ENCODE data around the gene C1QTNF7. TPM values are rescaled to one million over a fixed set of nuclear protein-coding genes. Genes with fewer than 3 reads are reported as not detected.

The C1QTNF7 gene
- total RNA-seq, 1 experiment from 2014 or later: 0.21 TPM

- POLR2A ChIA-PET (ENCODE audit: low non-redundant PET): no interaction called here
- CTCF ChIA-PET: no interaction called here
- Histone ChIP-seq H3K4me1 (ENCODE audit: insufficient read depth, low read length, poor library complexity, severe bottlenecking) (peaks cover 7% of the 10 kb centered on the region), H3K27me3 (replicated peaks; ENCODE audit: insufficient read depth, low read depth, low read length, poor library complexity) (no peaks in the 10 kb centered on the region), H3K36me3 (ENCODE audit: insufficient read depth, low read length, poor library complexity, severe bottlenecking) (no peaks in the 10 kb centered on the region), H3K27ac (ENCODE audit: low read depth, low read length, poor library complexity, severe bottlenecking) (no peak overlapping the region), H3K9me3 (ENCODE audit: low read depth, low read length, poor library complexity, severe bottlenecking) (no peaks in the 10 kb centered on the region), H3K4me3 (ENCODE audit: low read depth, low read length, poor library complexity, severe bottlenecking) (no peak overlapping the region)
- intact Hi-C loops (cut with micrococcal nuclease; ENCODE audit: unreplicated experiment): no loop called here
- no peak for TF ChIP-seq CTCF (conservative IDR thresholded peaks at IDR 0.05; ENCODE audit: low read depth, low read length)
- TF ChIP-seq EZH2 (IDR thresholded peaks at IDR 0.05; ENCODE audit: borderline replicate concordance, low read depth, low read length, poor library complexity, severe bottlenecking): no peak
- DNase-seq (ENCODE audit: low spot score): no peak
- no TSS peak for BruUV-seq (replicated peaks)
Observed at GRCh38 chr4:15418956-15419355, 8.9 kb upstream of the C1QTNF7 start.

GRCh38 chr4:15420642-15421041 lies 7.2 kb upstream of the C1QTNF7 start:
- CTCF ChIA-PET: no interaction called here
- TF ChIP-seq CTCF (conservative IDR thresholded peaks at IDR 0.05; ENCODE audit: low read depth, low read length): no peak
- TF ChIP-seq EZH2 (IDR thresholded peaks at IDR 0.05; ENCODE audit: borderline replicate concordance, low read depth, low read length, poor library complexity, severe bottlenecking): no peak
- Histone ChIP-seq H3K27me3 (replicated peaks; ENCODE audit: insufficient read depth, low read depth, low read length, poor library complexity) (no peaks in the 10 kb centered on the region), H3K4me3 (ENCODE audit: low read depth, low read length, poor library complexity, severe bottlenecking) (no peak overlapping the region), H3K27ac (ENCODE audit: low read depth, low read length, poor library complexity, severe bottlenecking) (no peak overlapping the region), H3K36me3 (ENCODE audit: insufficient read depth, low read length, poor library complexity, severe bottlenecking) (no peaks in the 10 kb centered on the region), H3K9me3 (ENCODE audit: low read depth, low read length, poor library complexity, severe bottlenecking) (no peaks in the 10 kb centered on the region), H3K4me1 (ENCODE audit: insufficient read depth, low read length, poor library complexity, severe bottlenecking) (no peaks in the 10 kb centered on the region)
- POLR2A ChIA-PET (ENCODE audit: low non-redundant PET): no interaction called here
- BruUV-seq (replicated peaks): no TSS peak
- DNase-seq (ENCODE audit: low spot score): no peak
- intact Hi-C loops (cut with micrococcal nuclease; ENCODE audit: unreplicated experiment): no loop called here

GRCh38 chr4:15423285-15423711 lies 4.5 kb upstream of the C1QTNF7 start:
- TF ChIP-seq EZH2 (IDR thresholded peaks at IDR 0.05; ENCODE audit: borderline replicate concordance, low read depth, low read length, poor library complexity, severe bottlenecking) (no peak), CTCF (conservative IDR thresholded peaks at IDR 0.05; ENCODE audit: low read depth, low read length) (no peak)
- POLR2A ChIA-PET (ENCODE audit: low non-redundant PET): no interaction called here

More at GRCh38 chr4:15423285-15423711, 4.5 kb upstream of the C1QTNF7 start:
- Histone ChIP-seq H3K36me3 (ENCODE audit: insufficient read depth, low read length, poor library complexity, severe bottlenecking) (no peaks in the 10 kb centered on the region), H3K27ac (ENCODE audit: low read depth, low read length, poor library complexity, severe bottlenecking) (no peak overlapping the region), H3K4me1 (ENCODE audit: insufficient read depth, low read length, poor library complexity, severe bottlenecking) (no peaks in the 10 kb centered on the region), H3K9me3 (ENCODE audit: low read depth, low read length, poor library complexity, severe bottlenecking) (no peaks in the 10 kb centered on the region), H3K27me3 (replicated peaks; ENCODE audit: insufficient read depth, low read depth, low read length, poor library complexity) (no peaks in the 10 kb centered on the region), H3K4me3 (ENCODE audit: low read depth, low read length, poor library complexity, severe bottlenecking) (no peak overlapping the region)
- CTCF ChIA-PET: no interaction called here
- intact Hi-C loops (cut with micrococcal nuclease; ENCODE audit: unreplicated experiment): no loop called here
- DNase-seq (ENCODE audit: low spot score): no peak
- BruUV-seq (replicated peaks): no TSS peak

Data from A673 (cell line).